Stimulated activated effector memory CD8-positive, alpha-beta T cell treated with anti-CD3 and anti-CD28 coated beads, Interleukin-12 subunit alpha, Interleukin-12 subunit beta, amount 100 ng/mL, for 72 hours (primary cell): ENCODE measurements around the gene KIF16B.
"Not testable (repeated sequence)": the region's sequence is repeated elsewhere in the genome, so short reads cannot be mapped to it uniquely, and the experiment has no call there.

ENCODE experiments used
- ATAC-seq: fragments of 150-1000 bp; cut with Tn5 transposase; 2 replicates; pipeline ENCODE4 v1.10.0; 2021
- DNase-seq, 2 donors: peaks; one replicate each; pipeline ENCODE4 v3.0.0; 2021 to 2022; ENCODE audit warnings: low spot score in 2 of 2
- H3K27ac Mint-ChIP-seq: one replicate; pipeline ENCODE4 v1.8.0; 2022; ENCODE audit warnings: mild to moderate bottlenecking, mixed read lengths
- H3K36me3 Mint-ChIP-seq: one replicate; pipeline ENCODE4 v1.8.0; 2022; ENCODE audit warnings: mild to moderate bottlenecking, mixed read lengths
- H3K4me1 Mint-ChIP-seq: one replicate; pipeline ENCODE4 v1.8.0; 2022; ENCODE audit warnings: mixed read lengths
- H3K4me3 Mint-ChIP-seq: one replicate; pipeline ENCODE4 v1.8.0; 2022; ENCODE audit warnings: mild to moderate bottlenecking, mixed read lengths
- H3K9me3 Mint-ChIP-seq: one replicate; pipeline ENCODE4 v1.8.0; 2022; ENCODE audit warnings: mixed read lengths

KIF16B gene

GRCh38 chr20:16526433-16527380, 46.5 kb downstream of the KIF16B start:
- H3K4me3 Mint-ChIP-seq: no peak overlapping the region
- no peaks in the 10 kb centered on the region for H3K9me3 Mint-ChIP-seq
- DNase-seq (no peak), ATAC-seq (no peak)
- H3K27ac Mint-ChIP-seq: no peak overlapping the region
- peaks cover 6% of the 10 kb centered on the region for H3K36me3 Mint-ChIP-seq
- no peaks in the 10 kb centered on the region for H3K4me1 Mint-ChIP-seq

DNA sequence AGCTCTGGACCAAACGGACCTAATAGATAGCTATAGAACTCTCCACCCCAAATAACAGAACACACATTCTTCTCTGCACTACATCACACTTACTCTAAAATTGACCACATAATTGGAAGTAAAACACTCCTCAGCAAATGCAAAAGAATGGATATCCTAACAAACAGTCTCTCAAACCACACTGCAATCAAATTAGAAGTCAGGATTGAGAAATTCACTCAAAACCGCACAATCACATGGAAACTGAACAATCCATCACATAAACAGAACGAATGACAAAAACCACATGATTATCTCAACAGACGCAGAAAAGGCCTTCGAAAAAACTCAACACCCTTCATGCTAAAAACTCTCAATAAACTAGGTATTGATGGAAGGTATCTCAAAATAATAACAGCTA, 50.6 kb downstream of the KIF16B start:
- H3K27ac Mint-ChIP-seq, ATAC-seq, H3K4me3 Mint-ChIP-seq, DNase-seq, H3K9me3 Mint-ChIP-seq, H3K4me1 Mint-ChIP-seq, H3K36me3 Mint-ChIP-seq: not testable (repeated sequence)

GRCh38 chr20:16520154-16520553, 53.1 kb downstream of the KIF16B start:
- DNase-seq (no peak), ATAC-seq (no peak)
- Mint-ChIP-seq H3K4me3 (no peak overlapping the region), H3K4me1 (no peaks in the 10 kb centered on the region), H3K36me3 (no peaks in the 10 kb centered on the region), H3K9me3 (no peaks in the 10 kb centered on the region), H3K27ac (no peak overlapping the region)

GRCh38 chr20:16519673-16520072, 53.6 kb downstream of the KIF16B start:
- ATAC-seq: not testable (repeated sequence)

DNA sequence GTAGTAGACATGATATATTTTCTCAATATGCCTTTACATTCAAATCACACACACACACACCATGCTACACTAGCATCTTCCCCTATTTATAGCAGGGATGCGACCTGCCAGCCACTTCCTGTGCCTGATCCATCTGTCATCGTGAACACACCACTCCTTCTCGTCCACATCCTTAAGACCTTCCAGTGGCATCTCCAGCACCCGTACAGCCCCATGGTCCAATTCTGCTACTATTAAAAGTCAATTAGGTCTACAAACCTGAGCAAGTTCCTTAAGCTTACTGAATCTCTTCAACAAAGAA, 54.5 kb downstream of the KIF16B start:
- H3K27ac Mint-ChIP-seq: no peak overlapping the region
- ATAC-seq: no peak
- no peaks in the 10 kb centered on the region for H3K9me3 Mint-ChIP-seq

More at GRCh38 chr20:16519673-16520072, 53.6 kb downstream of the KIF16B start:
- not testable (repeated sequence) for H3K36me3 Mint-ChIP-seq, H3K4me1 Mint-ChIP-seq, H3K9me3 Mint-ChIP-seq, H3K27ac Mint-ChIP-seq, H3K4me3 Mint-ChIP-seq, DNase-seq

GRCh38 chr20:16517946-16518783, 55.1 kb downstream of the KIF16B start:
- Mint-ChIP-seq H3K4me1 (no peaks in the 10 kb centered on the region), H3K27ac (no peak overlapping the region), H3K4me3 (no peak overlapping the region), H3K9me3 (no peaks in the 10 kb centered on the region), H3K36me3 (peaks cover 8% of the 10 kb centered on the region)
- no peak for DNase-seq
- no peak for ATAC-seq

More for the DNA sequence above, 54.5 kb downstream of the KIF16B start:
- H3K4me1 Mint-ChIP-seq: no peaks in the 10 kb centered on the region
- H3K4me3 Mint-ChIP-seq: no peak overlapping the region
- H3K36me3 Mint-ChIP-seq: peaks cover 6% of the 10 kb centered on the region
- DNase-seq: no peak

- H3K4me1 Mint-ChIP-seq: no peaks in the 10 kb centered on the region
- no peak overlapping the region for H3K27ac Mint-ChIP-seq
- DNase-seq (no peak), ATAC-seq (peak; percentile 16)
- no peaks in the 10 kb centered on the region for H3K9me3 Mint-ChIP-seq
- no peak overlapping the region for H3K4me3 Mint-ChIP-seq
- peaks cover 8% of the 10 kb centered on the region for H3K36me3 Mint-ChIP-seq
These were observed 56.5 kb downstream of the KIF16B start for GRCh38 chr20:16516794-16517193.

DNA sequence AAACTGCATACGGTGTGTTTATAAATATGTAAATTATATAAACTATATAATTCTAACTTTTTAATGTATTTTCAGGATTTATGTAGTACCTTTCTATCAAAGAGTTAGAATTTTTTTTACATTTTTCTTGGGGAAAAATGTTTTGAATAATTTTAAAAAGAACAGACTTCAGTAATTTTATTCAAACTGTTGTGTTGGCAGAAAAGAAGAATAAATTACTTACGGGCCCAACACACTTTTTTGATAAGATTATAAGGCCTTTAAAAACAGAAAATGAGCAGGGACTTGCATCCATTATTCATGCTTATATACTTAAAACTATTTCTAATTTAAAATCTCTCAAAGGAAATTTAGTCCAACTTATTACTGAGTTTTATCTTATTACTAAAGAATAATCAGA, 58.2 kb downstream of the KIF16B start:
- Mint-ChIP-seq H3K27ac (no peak overlapping the region), H3K9me3 (no peaks in the 10 kb centered on the region), H3K4me1 (no peaks in the 10 kb centered on the region), H3K36me3 (peaks cover 18% of the 10 kb centered on the region), H3K4me3 (no peak overlapping the region)
- ATAC-seq: no peak
- DNase-seq: no peak

- Mint-ChIP-seq H3K9me3 (no peaks in the 10 kb centered on the region), H3K36me3 (peaks cover 20% of the 10 kb centered on the region), H3K4me3 (no peak overlapping the region), H3K4me1 (no peaks in the 10 kb centered on the region), H3K27ac (no peak overlapping the region)
- DNase-seq: no peak
- no peak for ATAC-seq
These were observed 59.1 kb downstream of the KIF16B start for GRCh38 chr20:16514140-16514539.

- no peaks in the 10 kb centered on the region for H3K4me1 Mint-ChIP-seq
- H3K9me3 Mint-ChIP-seq: no peaks in the 10 kb centered on the region
- H3K36me3 Mint-ChIP-seq: peaks cover 20% of the 10 kb centered on the region
- no peak for ATAC-seq
- H3K27ac Mint-ChIP-seq: no peak overlapping the region
- no peak for DNase-seq
- H3K4me3 Mint-ChIP-seq: no peak overlapping the region
These were observed 67.4 kb downstream of the KIF16B start for GRCh38 chr20:16505894-16506293.

DNA sequence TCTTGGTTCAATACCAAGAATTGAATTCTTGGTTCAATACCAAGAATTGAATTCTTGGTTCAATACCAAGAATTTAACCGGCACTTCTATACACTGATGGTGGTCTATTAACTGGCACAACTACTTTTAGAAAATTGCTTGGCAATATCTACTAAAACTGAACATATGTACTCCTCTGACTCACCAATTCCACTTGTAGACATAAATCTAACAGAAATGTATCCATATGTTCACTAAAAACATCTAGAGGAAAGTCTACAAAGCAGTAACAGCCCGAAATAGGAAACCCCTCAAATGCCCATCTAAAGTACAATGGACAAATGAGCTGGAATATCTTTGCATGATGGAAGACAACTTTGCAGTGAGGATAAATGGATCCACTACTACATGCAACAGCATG, 71.9 kb downstream of the KIF16B start:
- no peak overlapping the region for H3K27ac Mint-ChIP-seq
- H3K9me3 Mint-ChIP-seq: no peaks in the 10 kb centered on the region
- peaks cover 3% of the 10 kb centered on the region for H3K36me3 Mint-ChIP-seq
- ATAC-seq (no peak), DNase-seq (no peak)
- H3K4me3 Mint-ChIP-seq: no peak overlapping the region
- no peaks in the 10 kb centered on the region for H3K4me1 Mint-ChIP-seq

GRCh38 chr20:16500197-16500596, 73.1 kb downstream of the KIF16B start:
- Mint-ChIP-seq H3K9me3 (no peaks in the 10 kb centered on the region), H3K4me3 (no peak overlapping the region), H3K4me1 (no peaks in the 10 kb centered on the region), H3K36me3 (no peaks in the 10 kb centered on the region), H3K27ac (no peak overlapping the region)
- no peak for ATAC-seq
- no peak for DNase-seq

- H3K9me3 Mint-ChIP-seq: no peaks in the 10 kb centered on the region
- H3K4me3 Mint-ChIP-seq: no peak overlapping the region
- no peak for ATAC-seq
- H3K36me3 Mint-ChIP-seq: no peaks in the 10 kb centered on the region
- H3K27ac Mint-ChIP-seq: no peak overlapping the region
- DNase-seq: no peak
- no peaks in the 10 kb centered on the region for H3K4me1 Mint-ChIP-seq
These were observed 74.6 kb downstream of the KIF16B start for GRCh38 chr20:16498526-16499253.

DNA sequence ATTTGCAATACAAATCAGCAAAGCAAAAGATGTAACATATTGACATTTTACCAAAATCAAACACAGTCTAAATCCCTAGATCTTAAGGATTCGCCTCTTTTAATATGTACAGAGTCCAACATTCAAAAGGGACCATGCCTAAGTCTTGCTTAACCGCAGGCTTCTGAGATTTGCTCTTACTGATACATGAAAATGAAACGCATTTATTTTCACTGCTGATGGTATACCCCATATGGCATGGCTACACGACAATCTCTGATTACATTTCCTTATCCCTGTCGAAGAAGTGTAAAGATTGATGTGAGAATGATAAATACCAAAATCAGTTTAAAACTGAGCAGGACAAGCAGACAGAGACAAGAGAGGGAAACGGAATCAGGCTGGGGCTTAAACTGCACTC, 75.4 kb downstream of the KIF16B start:
- DNase-seq: no peak
- no peaks in the 10 kb centered on the region for H3K4me1 Mint-ChIP-seq
- H3K36me3 Mint-ChIP-seq: no peaks in the 10 kb centered on the region
- no peak for ATAC-seq
- H3K9me3 Mint-ChIP-seq: no peaks in the 10 kb centered on the region
- no peak overlapping the region for H3K4me3 Mint-ChIP-seq
- H3K27ac Mint-ChIP-seq: no peak overlapping the region

GRCh38 chr20:16493486-16493885, 79.8 kb downstream of the KIF16B start:
- H3K4me3 Mint-ChIP-seq: no peak overlapping the region
- ATAC-seq (no peak), DNase-seq (no peak)
- no peaks in the 10 kb centered on the region for H3K4me1 Mint-ChIP-seq
- H3K36me3 Mint-ChIP-seq: no peaks in the 10 kb centered on the region
- H3K9me3 Mint-ChIP-seq: no peaks in the 10 kb centered on the region
- no peak overlapping the region for H3K27ac Mint-ChIP-seq
